GM12874 (cell line): ENCODE data around the gene EPHB4.
A peak's percentile ranks its signal among the peaks of the same experiment; 100 is the strongest.

Source experiments
- CTCF ChIP-seq: IDR thresholded peaks from 2 replicates; pipeline ENCODE4 v1.5.1; 2011; ENCODE audit warnings: low read depth, mild to moderate bottlenecking, control low read depth, low read length, moderate library complexity; ENCODE audit not compliant: insufficient read depth

EPHB4 gene

GRCh38 chr7:100860702-100861615 is 33.6 kb upstream of the EPHB4 start:
- no peak for TF ChIP-seq CTCF

GRCh38 chr7:100859856-100860255 is 32.5 kb upstream of the EPHB4 start:
- TF ChIP-seq CTCF = no peak

DNA sequence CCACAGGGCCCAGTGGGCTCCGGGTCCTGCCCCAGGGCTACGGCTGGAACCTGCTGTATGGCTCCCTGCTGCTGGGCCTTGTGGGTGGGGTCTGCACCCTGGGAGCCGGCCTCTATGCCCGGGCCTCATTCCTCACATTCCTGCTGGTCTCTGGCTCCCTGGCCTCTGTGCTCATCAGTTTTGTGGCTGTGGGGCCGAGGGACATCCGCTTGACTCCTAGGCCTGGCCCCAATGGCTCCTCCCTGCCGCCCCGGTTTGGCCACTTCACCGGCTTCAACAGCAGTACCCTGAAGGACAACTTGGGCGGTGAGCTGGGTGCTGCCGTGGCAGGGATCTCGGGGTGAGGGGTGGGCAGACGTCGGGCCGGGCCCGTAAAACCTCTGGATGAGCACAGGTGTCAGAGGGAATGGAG is 29.6 kb upstream of the EPHB4 start:
- no peak for TF ChIP-seq CTCF

DNA sequence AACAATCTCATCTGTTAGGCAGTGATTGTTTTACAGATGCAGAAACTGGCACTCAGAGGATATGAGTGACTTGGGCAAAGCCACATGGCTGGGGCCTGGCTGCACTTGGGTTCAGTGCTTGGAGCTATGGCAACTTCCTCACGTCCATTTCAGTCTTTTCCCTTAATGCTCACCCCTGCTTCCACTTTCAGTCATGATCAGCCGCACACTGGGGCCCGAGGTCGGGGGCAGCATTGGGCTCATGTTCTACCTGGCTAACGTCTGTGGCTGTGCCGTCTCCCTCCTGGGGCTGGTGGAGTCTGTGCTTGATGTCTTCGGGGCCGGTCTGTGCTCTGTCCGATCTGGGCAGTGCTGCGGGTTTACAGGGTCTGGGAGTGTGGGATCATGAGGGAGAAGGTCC is 28.2 kb upstream of the EPHB4 start:
- TF ChIP-seq CTCF = no peak

DNA sequence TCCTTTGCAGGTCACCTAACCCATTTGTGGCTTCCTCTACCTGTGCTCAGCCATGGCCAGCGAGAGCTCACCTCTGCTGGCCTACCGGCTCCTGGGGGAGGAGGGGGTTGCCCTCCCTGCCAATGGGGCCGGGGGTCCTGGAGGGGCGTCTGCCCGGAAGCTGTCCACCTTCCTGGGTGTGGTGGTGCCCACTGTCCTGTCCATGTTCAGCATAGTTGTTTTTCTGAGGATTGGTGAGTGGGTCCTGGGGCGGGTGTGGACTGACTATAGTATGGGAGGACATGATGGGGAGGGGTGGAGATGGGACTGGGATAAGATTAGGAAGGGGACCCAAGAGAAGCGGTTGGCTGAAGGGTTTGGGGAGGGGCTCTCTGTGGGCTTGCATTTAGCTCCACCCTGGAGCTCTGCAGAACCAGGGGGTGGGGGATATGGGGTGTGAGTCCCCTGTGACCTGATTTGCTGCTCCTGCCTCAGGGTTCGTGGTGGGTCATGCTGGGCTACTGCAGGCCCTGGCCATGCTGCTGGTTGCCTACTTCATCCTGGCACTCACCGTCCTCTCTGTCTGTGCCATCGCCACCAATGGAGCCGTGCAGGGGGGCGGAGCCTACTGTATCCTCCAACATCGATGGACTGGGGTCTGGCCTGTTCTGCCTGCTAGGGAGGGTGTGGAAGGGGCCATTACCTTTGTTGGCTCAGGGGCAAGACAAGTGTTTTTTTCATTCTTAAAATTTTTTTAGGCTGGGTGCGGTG is 27.0 kb upstream of the EPHB4 start:
- TF ChIP-seq CTCF = no peak

DNA sequence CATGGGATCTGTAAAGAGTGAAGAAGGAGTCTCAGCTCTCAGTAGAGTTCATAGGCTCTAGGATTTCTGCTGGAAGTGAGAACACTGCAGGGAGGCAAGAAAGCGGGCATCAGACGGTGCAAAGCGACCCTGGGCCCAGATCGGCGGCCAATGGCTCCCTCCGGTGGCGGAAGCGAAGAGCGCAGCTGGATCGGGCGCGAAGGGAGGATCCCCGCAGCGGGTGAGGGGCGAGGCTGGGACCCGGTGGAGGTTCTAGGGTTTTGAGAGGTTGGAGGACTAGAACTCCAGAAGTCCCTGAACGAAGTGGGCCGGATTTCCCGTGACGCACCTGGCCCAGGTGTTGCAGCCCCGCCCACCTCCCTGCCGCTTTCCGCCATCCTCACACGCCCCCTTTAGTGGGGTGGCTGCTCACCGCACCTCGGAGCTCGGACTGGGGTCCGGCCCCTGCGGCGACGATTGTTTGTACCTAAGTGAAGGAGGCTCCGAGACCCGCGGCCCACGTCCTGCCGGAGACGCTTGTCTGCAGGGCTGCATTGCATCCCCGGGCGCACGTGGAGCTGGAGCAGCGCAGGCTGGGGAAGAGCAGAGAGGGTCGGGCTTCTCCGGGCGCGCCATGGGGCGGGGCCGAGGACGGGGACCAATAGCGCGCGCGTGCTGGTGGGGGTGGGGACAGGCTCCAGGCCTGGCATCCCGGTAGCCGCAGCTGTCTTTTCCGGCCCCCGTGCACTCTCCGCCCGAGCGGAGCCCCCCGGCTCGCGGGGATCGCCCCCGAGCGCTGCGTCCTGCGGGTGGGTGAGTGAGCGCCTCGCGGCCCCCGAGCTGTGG is 24.9 kb upstream of the EPHB4 start, which contains the start of gene SLC12A9:
Gene SLC12A9 (plus strand): TSS at position 666 of the 825 bp plus-strand sequence. CDS start 1,485 bp downstream, outside the sequence.
- peak; percentile 97 for TF ChIP-seq CTCF

DNA sequence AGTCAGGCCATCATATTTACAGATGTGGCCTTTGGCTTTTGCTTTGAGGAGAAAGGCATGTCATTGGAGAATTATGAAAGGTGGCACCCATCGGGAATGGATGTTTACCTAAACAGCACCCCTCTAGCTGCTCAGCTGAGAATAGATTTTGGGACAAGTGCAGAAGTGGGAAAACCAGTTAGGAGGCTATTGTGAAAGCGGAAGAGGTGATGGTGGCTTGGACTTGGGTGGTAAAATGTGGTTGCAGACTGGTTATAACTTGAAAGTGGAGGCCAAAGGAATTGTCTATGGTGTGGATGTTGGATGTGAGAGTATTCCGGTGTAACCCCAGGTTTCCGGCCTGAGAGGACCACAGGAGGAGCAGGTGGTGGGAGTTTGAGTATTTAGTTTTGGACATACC is 20.0 kb upstream of the EPHB4 start:
- no peak for TF ChIP-seq CTCF
